ENCODE results near the gene RGS3.

Gene RGS3

GRCh38 chr9:113585085-113585442 is 121.5 kb downstream of the RGS3 start:
- no peak for DNase-seq (ENCODE audit: low read depth, low spot score)

GRCh38 chr9:113585555-113585954 is 122.0 kb downstream of the RGS3 start:
- no peak for DNase-seq (ENCODE audit: low read depth, low spot score)

- DNase-seq (ENCODE audit: low read depth, low spot score), result no peak
These were observed 124.0 kb downstream of the RGS3 start for GRCh38 chr9:113587471-113588031.

- DNase-seq (ENCODE audit: low read depth, low spot score), result no peak
These were observed 124.8 kb downstream of the RGS3 start for GRCh38 chr9:113588242-113588810.

- DNase-seq (ENCODE audit: low read depth, low spot score), result no peak
These were observed 125.4 kb downstream of the RGS3 start for GRCh38 chr9:113588936-113589335.

DNA sequence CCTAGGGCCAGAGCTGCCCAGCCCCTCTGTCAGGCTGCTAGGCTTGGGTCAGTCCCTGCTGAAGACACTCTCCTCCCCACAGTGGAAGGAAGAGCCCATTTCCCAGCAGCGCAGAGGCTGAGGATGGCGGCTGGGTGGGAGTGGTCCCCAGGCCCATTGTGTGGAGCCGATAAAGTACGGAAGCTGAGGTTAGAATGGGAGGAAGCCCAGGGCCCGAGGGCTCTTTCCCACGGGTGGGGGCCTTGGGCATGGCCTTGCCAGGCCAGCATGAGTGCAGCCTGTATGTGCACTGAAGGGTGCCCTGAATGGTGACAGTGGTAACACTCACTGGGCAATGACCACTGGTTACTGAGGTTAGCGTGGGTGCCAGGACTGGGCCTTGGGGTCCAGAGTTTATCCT is 125.9 kb downstream of the RGS3 start:
- no peak for DNase-seq (ENCODE audit: low read depth, low spot score)

DNA sequence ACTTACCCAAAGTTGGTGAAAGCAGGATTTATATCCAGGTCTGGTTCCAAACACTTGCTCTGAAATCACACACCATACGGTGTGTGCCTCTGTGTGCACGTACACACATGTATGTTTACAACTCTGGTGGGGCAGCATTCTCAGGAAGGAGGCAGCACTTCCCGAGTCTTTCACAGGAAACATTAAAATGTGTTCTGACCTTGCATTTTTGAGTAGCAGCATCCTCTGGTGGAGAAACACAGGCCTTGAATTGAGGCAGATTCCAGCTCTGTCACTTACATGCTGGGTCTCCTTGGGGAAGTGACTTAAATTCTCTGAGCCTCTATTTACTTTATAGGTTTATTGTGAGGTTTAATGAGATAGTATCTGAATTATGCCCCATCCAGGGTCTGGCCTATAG is 126.4 kb downstream of the RGS3 start:
- DNase-seq (ENCODE audit: low read depth, low spot score), result no peak

GRCh38 chr9:113590389-113590788 is 126.9 kb downstream of the RGS3 start:
- DNase-seq (ENCODE audit: low read depth, low spot score), result no peak

GRCh38 chr9:113590991-113591898 is 127.7 kb downstream of the RGS3 start:
- no peak for DNase-seq (ENCODE audit: low read depth, low spot score)

DNA sequence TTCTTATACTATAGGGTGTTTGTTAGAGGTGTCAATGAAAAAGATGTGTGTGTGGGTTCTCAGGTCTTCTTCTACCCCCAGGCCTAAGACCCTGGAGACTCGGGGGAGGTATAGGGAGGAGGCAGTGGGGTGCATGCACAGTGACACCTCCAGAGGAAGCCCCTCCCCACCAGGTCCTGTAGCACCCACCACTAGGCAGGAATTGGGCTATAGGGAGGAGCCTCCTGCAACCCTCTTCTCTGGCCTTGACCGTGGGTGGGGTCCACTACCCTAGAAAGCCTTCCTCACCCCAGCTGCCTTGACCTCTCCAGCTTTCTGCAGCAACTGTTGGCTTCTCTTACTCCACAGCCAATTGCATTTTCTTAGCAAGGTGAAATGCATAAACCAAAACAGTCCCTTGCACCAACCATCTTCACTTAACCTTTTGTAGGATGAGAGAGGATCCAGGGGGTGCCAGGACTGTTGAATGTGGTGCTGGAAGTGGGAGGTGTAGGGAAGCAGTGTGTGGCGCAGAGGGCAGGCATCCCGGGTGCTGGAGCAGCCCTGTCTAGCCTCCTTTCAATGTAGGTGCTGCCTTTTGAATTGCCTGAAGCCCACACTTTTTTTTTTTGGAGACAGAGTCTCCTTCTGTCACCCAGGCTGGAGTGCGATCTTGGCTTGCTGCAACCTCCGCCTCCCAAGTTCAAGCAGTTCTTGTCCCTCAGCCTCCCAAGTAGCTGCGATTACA is 128.5 kb downstream of the RGS3 start:
- DNase-seq (ENCODE audit: low read depth, low spot score), result no peak

GRCh38 chr9:113592876-113593575 is 129.5 kb downstream of the RGS3 start:
- no peak for DNase-seq (ENCODE audit: low read depth, low spot score)

GRCh38 chr9:113593682-113594281 is 130.3 kb downstream of the RGS3 start:
- no peak for DNase-seq (ENCODE audit: low read depth, low spot score)

- DNase-seq (ENCODE audit: low read depth, low spot score), result no peak
These were observed 131.2 kb downstream of the RGS3 start for GRCh38 chr9:113594484-113595299.

- no peak for DNase-seq (ENCODE audit: low read depth, low spot score)
These were observed 133.2 kb downstream of the RGS3 start for GRCh38 chr9:113596616-113597320.

DNA sequence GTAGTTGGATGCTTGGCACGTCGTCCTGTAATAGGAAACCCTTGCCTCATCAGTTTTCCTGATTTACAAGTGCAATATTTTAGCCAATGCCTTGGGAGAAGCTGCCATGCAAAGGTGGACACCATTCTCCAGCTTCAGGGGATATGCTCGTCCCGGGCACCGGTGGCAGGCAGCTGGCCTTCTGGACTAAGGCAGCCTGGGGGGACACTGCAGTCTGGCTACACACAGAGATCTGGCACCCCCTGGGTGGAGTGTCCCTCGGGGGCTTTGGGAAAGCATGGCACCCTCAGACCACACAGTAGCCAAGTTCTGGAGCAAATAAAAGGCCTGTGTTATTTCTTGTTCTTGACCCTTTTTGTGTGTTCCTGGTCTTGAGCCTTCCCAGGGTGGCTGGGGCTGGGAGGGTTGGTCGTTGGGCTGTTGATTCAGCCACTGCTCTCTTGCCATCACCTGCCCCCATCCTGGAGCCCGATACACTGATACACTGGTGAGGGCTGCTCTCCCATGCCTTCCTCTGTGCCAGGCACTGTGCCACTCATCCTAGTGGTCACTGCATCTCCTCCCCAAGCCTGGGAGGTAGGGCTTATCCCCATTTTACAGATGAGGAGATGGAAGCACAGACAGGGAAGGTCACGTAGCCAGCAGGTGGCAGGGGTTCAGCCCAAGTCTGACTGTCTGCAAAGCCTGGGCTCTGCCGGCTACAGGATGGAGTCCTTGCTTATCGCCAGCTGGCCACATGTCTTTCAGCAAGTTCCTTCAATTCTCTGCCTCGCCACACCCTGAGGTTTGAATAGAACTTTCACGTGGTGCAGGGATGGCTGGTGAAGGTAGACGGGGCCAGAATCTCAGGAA is 134.1 kb downstream of the RGS3 start:
- DNase-seq (ENCODE audit: low read depth, low spot score), result no peak

DNA sequence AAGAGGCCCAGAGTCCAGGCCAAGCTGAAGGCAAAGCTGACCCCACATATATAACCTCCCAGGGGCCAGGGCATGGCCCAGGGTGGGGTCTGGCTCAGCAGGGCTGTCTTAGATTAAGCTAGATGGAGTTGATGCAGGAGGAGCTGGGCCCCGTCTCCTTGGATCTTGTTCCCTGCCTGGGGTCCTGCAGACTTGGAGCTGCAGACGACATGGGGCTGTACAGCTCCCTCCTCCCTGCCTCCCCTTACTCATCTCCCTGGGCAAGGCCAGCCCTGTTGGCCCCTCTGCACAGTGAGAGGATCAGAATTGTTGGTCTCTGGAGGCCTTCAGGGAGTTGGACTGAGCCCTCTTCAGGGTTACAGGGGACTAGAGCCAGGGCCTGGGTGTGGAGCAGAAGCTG is 134.9 kb downstream of the RGS3 start:
- no peak for DNase-seq (ENCODE audit: low read depth, low spot score)

DNA sequence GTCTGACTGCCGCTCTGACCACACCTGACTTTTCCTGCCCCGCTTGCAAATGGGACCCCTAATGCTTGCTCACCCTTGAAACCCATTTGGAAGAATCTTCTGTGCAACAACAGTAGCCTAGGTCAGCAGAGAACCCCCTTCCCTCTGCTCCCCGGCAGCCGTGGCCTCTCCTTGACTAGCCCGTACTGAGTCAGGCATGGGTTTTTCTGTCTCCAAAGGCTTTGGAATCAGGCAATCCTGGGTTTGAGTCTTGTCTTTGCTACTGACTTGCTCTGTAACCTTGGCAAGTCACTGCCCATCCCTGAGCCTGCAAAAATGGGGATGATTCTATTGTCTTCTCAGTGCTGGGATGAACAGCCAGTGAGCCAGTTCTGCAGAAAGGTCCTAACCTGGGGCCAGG is 135.4 kb downstream of the RGS3 start:
- DNase-seq (ENCODE audit: low read depth, low spot score), result no peak

GRCh38 chr9:113599646-113600022 is 136.1 kb downstream of the RGS3 start:
- no peak for DNase-seq (ENCODE audit: low read depth, low spot score)

All from activated naive CD8-positive, alpha-beta T cell treated with anti-CD3 and anti-CD28 coated beads, Interleukin-2, amount 50 U/mL, for 16 hours (primary cell).